Adrenal gland (tissue), 12 donors: Measurements from ENCODE around the gene IKZF3. TPM values are rescaled to one million over a fixed set of nuclear protein-coding genes. Genes with fewer than 3 reads are reported as not detected.
"Not testable (repeated sequence)": the region's sequence is repeated elsewhere in the genome, so short reads cannot be mapped to it uniquely, and the experiment has no call there.

ENCODE experiments used
- DNase-seq, 7 donors: peaks; one replicate each; pipeline ENCODE4 v3.0.0-alpha.2; 2019 to 2020
- H3K27ac ChIP-seq, 5 donors: fragments of 200-600 bp; sonication (generic) in 4 of 5; 1 replicate in 3 of 5; 2 replicates in 2 of 5; pipeline versions ENCODE4 v1.5.1 to v1.8.0; 2016 to 2020; ENCODE audit warnings: mild to moderate bottlenecking in 1 of 5
- H3K27me3 ChIP-seq: fragments of 200-600 bp; 2 replicates; pipeline ENCODE4 v1.8.0; 2021
- H3K36me3 ChIP-seq, 2 donors: fragments of 200-600 bp; replicated peaks in 1 of 2; 1 replicate in 1 of 2; 2 replicates in 1 of 2; pipeline versions ENCODE4 v1.5.1 to v1.8.0; 2018 to 2022
- H3K4me1 ChIP-seq, 2 donors: fragments of 200-600 bp; replicated peaks in 1 of 2; 1 replicate in 1 of 2; 2 replicates in 1 of 2; pipeline versions ENCODE4 v1.5.1 to v1.8.0; 2018 to 2021
- H3K4me3 ChIP-seq, 4 donors: fragments of 200-600 bp; sonication (generic) in 3 of 4; one replicate each; pipeline ENCODE4 v1.5.1; 2016 to 2018
- H3K9me3 ChIP-seq, 3 donors: fragments of 200-600 bp; sonication (generic) in 1 of 3; replicated peaks in 1 of 3; 1 replicate in 2 of 3; 2 replicates in 1 of 3; pipeline versions ENCODE4 v1.5.1 to v1.8.0; 2016 to 2021
- POLR2A ChIP-seq, 2 donors: fragments of 450-650 bp; IDR thresholded peaks; one replicate each; pipeline ENCODE4 v1.6.1; 2017; ENCODE audit warnings: antibody characterized with exemption in 2 of 2, mild to moderate bottlenecking in 2 of 2, moderate library complexity in 1 of 2
- WGBS, 4 donors: extraction: QIAGEN DNeasy Blood & Tissue Kit in 2 of 4; methylation state at CpG; one replicate each; pipeline versions ENCODE4 v1.1.5 to v1.1.7; 2013 to 2017; 5-methylcytosine and 5-hydroxymethylcytosine counted together
- intact Hi-C, 2 donors: fragments of 100-400 bp; cut with DNase I; formaldehyde crosslinking; loops; one replicate each; pipeline versions ENCODE4 v1.14.1 to v1.15.0; 2022 to 2023
- polyA plus RNA-seq, 3 donors: library from polyadenylated mRNA; stranded (reverse); fragments of 200-250 nt in 2 of 3; fragments of 350-450 nt in 1 of 3; fragmentation: Illumina TruSeq in 1 of 3; extraction: RNeasy Lipid Tissue Mini Kit (QIAGEN cat#74804) in 1 of 3; gene quantifications; one replicate each; pipeline ENCODE4 v1.2.3, GENCODE V29; 2013 to 2014
- total RNA-seq, 9 donors: library from RNA; depleted of rRNA in 4 of 9; stranded (reverse); fragments of >200 nt in 4 of 9; fragments of 120-200 nt in 1 of 9; fragmentation: NEBNext Ultra II Directional in 1 of 9; extraction: Animal tissue kit (Norgen Biotek cat#: 25700) in 1 of 9; gene quantifications; one replicate each; pipeline versions ENCODE4 v1.1.0 to v1.2.4, GENCODE V29; 2013 to 2023
- TF ChIP-seq, protein P1 (sequence below), 6 experiments: fragments of 450-650 bp in 4 of 6; fragments of 200-600 bp in 2 of 6; sonication (generic) in 1 of 6; IDR thresholded peaks; 1 replicate in 5 of 6; 2 replicates in 1 of 6; pipeline versions ENCODE4 v1.5.1 to v1.8.0; 2016 to 2021; ENCODE audit warnings: antibody characterized with exemption in 6 of 6, mild to moderate bottlenecking in 2 of 6, moderate library complexity in 1 of 6
- donor health status: healthy with polysubstance abuse.
- donor health status: Bipolar disorder and iron deficiency.
- donor health status: DM: yes; HTN: yes; CAD: no.
- donor health status: DM: no; HTN: no; CAD: no.
- donor health status: DM: no; HTN: no; CAD: no.
- donor health status: DM: yes; HTN: yes; CAD: no.

Gene IKZF3
- total and polyA plus RNA-seq, 12 donors, result 0.06 to 3.6 (median 0.86) TPM

DNA sequence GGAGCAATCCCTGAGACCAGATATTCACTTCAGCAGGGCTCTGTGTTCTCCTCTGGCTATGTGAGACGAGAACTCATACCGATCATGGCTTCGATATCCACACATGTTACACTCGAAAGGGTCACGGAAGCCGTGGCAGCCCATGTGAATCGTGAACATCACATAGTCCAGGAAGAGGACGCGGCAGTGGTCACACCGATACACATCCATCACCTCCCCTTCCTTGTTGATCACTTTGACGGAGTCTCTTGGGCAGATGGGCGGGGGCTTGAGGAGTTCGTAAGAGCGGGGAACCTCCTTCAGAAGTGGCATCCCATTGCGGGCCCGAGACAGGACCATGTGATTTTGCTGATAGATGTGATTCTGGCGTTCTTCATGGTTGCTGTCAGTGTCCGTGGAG, 98.3 kb downstream of the IKZF3 start:
- TF ChIP-seq, protein P1, sequence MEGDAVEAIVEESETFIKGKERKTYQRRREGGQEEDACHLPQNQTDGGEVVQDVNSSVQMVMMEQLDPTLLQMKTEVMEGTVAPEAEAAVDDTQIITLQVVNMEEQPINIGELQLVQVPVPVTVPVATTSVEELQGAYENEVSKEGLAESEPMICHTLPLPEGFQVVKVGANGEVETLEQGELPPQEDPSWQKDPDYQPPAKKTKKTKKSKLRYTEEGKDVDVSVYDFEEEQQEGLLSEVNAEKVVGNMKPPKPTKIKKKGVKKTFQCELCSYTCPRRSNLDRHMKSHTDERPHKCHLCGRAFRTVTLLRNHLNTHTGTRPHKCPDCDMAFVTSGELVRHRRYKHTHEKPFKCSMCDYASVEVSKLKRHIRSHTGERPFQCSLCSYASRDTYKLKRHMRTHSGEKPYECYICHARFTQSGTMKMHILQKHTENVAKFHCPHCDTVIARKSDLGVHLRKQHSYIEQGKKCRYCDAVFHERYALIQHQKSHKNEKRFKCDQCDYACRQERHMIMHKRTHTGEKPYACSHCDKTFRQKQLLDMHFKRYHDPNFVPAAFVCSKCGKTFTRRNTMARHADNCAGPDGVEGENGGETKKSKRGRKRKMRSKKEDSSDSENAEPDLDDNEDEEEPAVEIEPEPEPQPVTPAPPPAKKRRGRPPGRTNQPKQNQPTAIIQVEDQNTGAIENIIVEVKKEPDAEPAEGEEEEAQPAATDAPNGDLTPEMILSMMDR (IDR thresholded peaks at IDR 0.05), result no peak
- no peak for TF ChIP-seq POLR2A (IDR thresholded peaks at IDR 0.05)
- 85 to 92% (median 90%) methylated on average over 18 of the region's 18 CpGs for WGBS, 4 donors
- H3K4me1 ChIP-seq, result no peaks in the 10 kb centered on the region
- no peak overlapping the region for H3K27ac ChIP-seq
- peaks cover 13% of the 10 kb centered on the region for H3K27me3 ChIP-seq
- no peak overlapping the region for H3K4me3 ChIP-seq
- H3K36me3 ChIP-seq, result no peaks in the 10 kb centered on the region
- intact Hi-C loops, result no loop called here
- DNase-seq, result no peak
- H3K9me3 ChIP-seq, result no peaks in the 10 kb centered on the region

- Histone ChIP-seq H3K27ac (no peak overlapping the region), H3K4me1 (no peaks in the 10 kb centered on the region), H3K9me3 (no peaks in the 10 kb centered on the region), H3K36me3 (no peaks in the 10 kb centered on the region), H3K27me3 (peaks cover 13% of the 10 kb centered on the region), H3K4me3 (no peak overlapping the region)
- 23 to 62% (median 44%) methylated on average over 3 of the region's 3 CpGs for WGBS, 4 donors
- no peak for DNase-seq
- no peak for TF ChIP-seq POLR2A (IDR thresholded peaks at IDR 0.05)
- TF ChIP-seq, protein P1 (IDR thresholded peaks at IDR 0.05), result no peak
- intact Hi-C loops, result no loop called here
Measured at GRCh38 chr17:39765175-39765574, 98.9 kb downstream of the IKZF3 start.

- 62 to 77% (median 69%) methylated on average over 3 of the region's 3 CpGs for WGBS, 4 donors
- DNase-seq, H3K9me3 ChIP-seq, intact Hi-C loops, H3K4me3 ChIP-seq, H3K36me3 ChIP-seq, H3K4me1 ChIP-seq, H3K27ac ChIP-seq: not testable (repeated sequence)
- peaks cover 13% of the 10 kb centered on the region for H3K27me3 ChIP-seq
Measured at GRCh38 chr17:39764171-39764570, 99.9 kb downstream of the IKZF3 start.

- no peak overlapping the region for H3K4me3 ChIP-seq
- H3K36me3 ChIP-seq, result no peaks in the 10 kb centered on the region
- H3K27ac ChIP-seq, result no peak overlapping the region
- no peak for DNase-seq
- no peaks in the 10 kb centered on the region for H3K4me1 ChIP-seq
- intact Hi-C loops, result no loop called here
- WGBS, 4 donors, result 64 to 73% (median 70%) methylated on average over 5 of the region's 5 CpGs
- peaks cover 13% of the 10 kb centered on the region for H3K27me3 ChIP-seq
- TF ChIP-seq, protein P1 (IDR thresholded peaks at IDR 0.05), result no peak
- no peak for TF ChIP-seq POLR2A (IDR thresholded peaks at IDR 0.05)
- no peaks in the 10 kb centered on the region for H3K9me3 ChIP-seq
Measured at GRCh38 chr17:39763051-39763820, 100.9 kb downstream of the IKZF3 start.
